ENCODE data around the gene HRH2.
"Not testable (repeated sequence)": the region's sequence is repeated elsewhere in the genome, so short reads cannot be mapped to it uniquely, and the experiment has no call there.

Gene HRH2

GRCh38 chr5:175748650-175749049, 90.8 kb downstream of the HRH2 start:
- no peak for DNase-seq
- in situ Hi-C loops (cut with MboI; ENCODE audit: low pct_unique_long_range_greater_than_20kb, low sequenced_read_pairs) = no loop called here

- in situ Hi-C loops (cut with MboI; ENCODE audit: low pct_unique_long_range_greater_than_20kb, low sequenced_read_pairs) = no loop called here
- no peak for DNase-seq
These were observed 91.7 kb downstream of the HRH2 start for GRCh38 chr5:175749591-175749990.

GRCh38 chr5:175750511-175750931, 92.7 kb downstream of the HRH2 start:
- in situ Hi-C loops (cut with MboI; ENCODE audit: low pct_unique_long_range_greater_than_20kb, low sequenced_read_pairs) = no loop called here
- DNase-seq = no peak

- no peak for DNase-seq
- in situ Hi-C loops (cut with MboI; ENCODE audit: low pct_unique_long_range_greater_than_20kb, low sequenced_read_pairs) = no loop called here
These were observed 93.5 kb downstream of the HRH2 start for GRCh38 chr5:175751369-175751768.

- no peak for DNase-seq
These were observed 95.1 kb downstream of the HRH2 start for GRCh38 chr5:175752826-175753535.

GRCh38 chr5:175753536-175754402, 95.9 kb downstream of the HRH2 start:
- DNase-seq = no peak
- in situ Hi-C loops (cut with MboI; ENCODE audit: low pct_unique_long_range_greater_than_20kb, low sequenced_read_pairs) = no loop called here

More at GRCh38 chr5:175752826-175753535, 95.1 kb downstream of the HRH2 start:
- in situ Hi-C loops (cut with MboI; ENCODE audit: low pct_unique_long_range_greater_than_20kb, low sequenced_read_pairs) = no loop called here

GRCh38 chr5:175759991-175760390, 102.1 kb downstream of the HRH2 start:
- DNase-seq; in situ Hi-C loops (cut with MboI; ENCODE audit: low pct_unique_long_range_greater_than_20kb, low sequenced_read_pairs): not testable (repeated sequence)

Measured in KBM-7 (cell line).